ENCODE results near the gene AOPEP.

- TF ChIP-seq, protein P1, sequence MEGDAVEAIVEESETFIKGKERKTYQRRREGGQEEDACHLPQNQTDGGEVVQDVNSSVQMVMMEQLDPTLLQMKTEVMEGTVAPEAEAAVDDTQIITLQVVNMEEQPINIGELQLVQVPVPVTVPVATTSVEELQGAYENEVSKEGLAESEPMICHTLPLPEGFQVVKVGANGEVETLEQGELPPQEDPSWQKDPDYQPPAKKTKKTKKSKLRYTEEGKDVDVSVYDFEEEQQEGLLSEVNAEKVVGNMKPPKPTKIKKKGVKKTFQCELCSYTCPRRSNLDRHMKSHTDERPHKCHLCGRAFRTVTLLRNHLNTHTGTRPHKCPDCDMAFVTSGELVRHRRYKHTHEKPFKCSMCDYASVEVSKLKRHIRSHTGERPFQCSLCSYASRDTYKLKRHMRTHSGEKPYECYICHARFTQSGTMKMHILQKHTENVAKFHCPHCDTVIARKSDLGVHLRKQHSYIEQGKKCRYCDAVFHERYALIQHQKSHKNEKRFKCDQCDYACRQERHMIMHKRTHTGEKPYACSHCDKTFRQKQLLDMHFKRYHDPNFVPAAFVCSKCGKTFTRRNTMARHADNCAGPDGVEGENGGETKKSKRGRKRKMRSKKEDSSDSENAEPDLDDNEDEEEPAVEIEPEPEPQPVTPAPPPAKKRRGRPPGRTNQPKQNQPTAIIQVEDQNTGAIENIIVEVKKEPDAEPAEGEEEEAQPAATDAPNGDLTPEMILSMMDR (conservative IDR thresholded peaks at IDR 0.05 in 1 of 2, IDR thresholded peaks at IDR 0.05 in 1 of 2; ENCODE audit: extremely low read depth in 1 of 2, insufficient read depth in 1 of 2, low read depth in 1 of 2, low read length in 2 of 2), result no peak
- TF ChIP-seq EZH2 (IDR thresholded peaks at IDR 0.05; ENCODE audit: borderline replicate concordance, low read length), result no peak
Measured at GRCh38 chr9:94796687-94797086, 70.2 kb downstream of the AOPEP start.

Measured in mammary epithelial cell (primary cell).